Natural killer cell (primary cell): ENCODE data around the gene TMEM240. TPM values are rescaled to one million over a fixed set of nuclear protein-coding genes. Genes with fewer than 3 reads are reported as not detected.
"Not testable (repeated sequence)": the region's sequence is repeated elsewhere in the genome, so short reads cannot be mapped to it uniquely, and the experiment has no call there.

ENCODE experiments used
- ATAC-seq, 3 donors: fragments of 150-1000 bp in 2 of 3; fragments of 200-7000 bp in 1 of 3; cut with Tn5 transposase; 1 replicate in 1 of 3; 2 replicates in 2 of 3; pipeline ENCODE4 v1.10.0; 2021; ENCODE audit warnings: mild to moderate bottlenecking in 2 of 3, moderate library complexity in 2 of 3
- DNase-seq, 2 donors: peaks; one replicate each; pipeline versions ENCODE4 v3.0.0 to v3.0.0-alpha.2; 2013 to 2021; ENCODE audit warnings: mixed read lengths in 1 of 2
- H3K27ac ChIP-seq: one replicate; pipeline ENCODE4 v1.5.1; 2013; ENCODE audit warnings: mild to moderate bottlenecking, low read length
- H3K27me3 ChIP-seq: one replicate; pipeline ENCODE4 v1.6.1; 2013; ENCODE audit warnings: low read length; ENCODE audit not compliant: control insufficient read depth, insufficient read depth
- H3K36me3 ChIP-seq: one replicate; pipeline ENCODE4 v1.6.1; 2013; ENCODE audit warnings: low read length; ENCODE audit not compliant: control insufficient read depth, insufficient read depth
- H3K4me1 ChIP-seq: one replicate; pipeline ENCODE4 v1.6.1; 2013; ENCODE audit warnings: low read length; ENCODE audit not compliant: control insufficient read depth, insufficient read depth
- H3K4me3 ChIP-seq: one replicate; pipeline ENCODE4 v1.5.1; 2013; ENCODE audit warnings: low read length
- H3K9me3 ChIP-seq: one replicate; pipeline ENCODE4 v1.6.1; 2013; ENCODE audit warnings: low read length; ENCODE audit not compliant: control insufficient read depth, insufficient read depth
- H3K27ac Mint-ChIP-seq, 2 donors: one replicate each; pipeline ENCODE4 v1.8.0; 2022; ENCODE audit warnings: mild to moderate bottlenecking in 2 of 2, mixed read lengths in 2 of 2, moderate library complexity in 1 of 2
- H3K27me3 Mint-ChIP-seq, 2 donors: one replicate each; pipeline ENCODE4 v1.8.0; 2022; ENCODE audit warnings: low read depth in 2 of 2, mixed read lengths in 2 of 2
- H3K36me3 Mint-ChIP-seq: one replicate; pipeline ENCODE4 v1.8.0; 2022; ENCODE audit warnings: mixed read lengths
- H3K4me1 Mint-ChIP-seq, 2 donors: one replicate each; pipeline ENCODE4 v1.8.0; 2022; ENCODE audit warnings: mixed read lengths in 2 of 2
- H3K4me3 Mint-ChIP-seq: one replicate; pipeline ENCODE4 v1.8.0; 2022; ENCODE audit warnings: mild to moderate bottlenecking, moderate library complexity, mixed read lengths
- H3K9me3 Mint-ChIP-seq, 2 donors: one replicate each; pipeline ENCODE4 v1.8.0; 2022; ENCODE audit warnings: mixed read lengths in 2 of 2
- CTCF ChIP-seq: fragments of 200-600 bp; IDR thresholded peaks from one replicate; pipeline ENCODE4 v1.8.0; 2022; ENCODE audit warnings: antibody characterized with exemption
- WGBS: methylation state at CpG from one replicate; pipeline ENCODE4 v1.1.7; 2013; ENCODE audit warnings: missing lambda C conversion rate; ENCODE audit not compliant: insufficient coverage; 5-methylcytosine and 5-hydroxymethylcytosine counted together
- intact Hi-C: fragments of 100-400 bp; cut with micrococcal nuclease; formaldehyde crosslinking; loops from one replicate; pipeline ENCODE4 v1.14.2; 2022
- total RNA-seq, 4 donors: library from RNA; stranded (reverse); fragments of 120-200 nt in 1 of 4; gene quantifications; one replicate each; pipeline versions ENCODE4 v1.2.3 to v1.2.4, GENCODE V29; 2013 to 2022

Gene TMEM240
- total RNA-seq, 3 donors from 2014 or later (not counting 1 experiment from before 2014, with no cell fraction given) = 0.35 to 1.00 (median 0.83) TPM

GRCh38 chr1:1504777-1505365 lies 35.6 kb downstream of the TMEM240 start:
- peak overlapping the region; percentile 22 for H3K4me3 ChIP-seq
- H3K27ac Mint-ChIP-seq = peak overlapping the region; percentile 93 to 95
- 43% methylated on average over 14 of the region's 16 CpGs for WGBS
- H3K9me3 Mint-ChIP-seq, H3K27me3 Mint-ChIP-seq, H3K9me3 ChIP-seq, H3K27me3 ChIP-seq, H3K36me3 ChIP-seq, H3K36me3 Mint-ChIP-seq, intact Hi-C loops: not testable (repeated sequence)
- DNase-seq (peak; percentile 63 to 77), ATAC-seq (peak; percentile 50 to 73 (median 61))
- H3K27ac ChIP-seq = peak overlapping the region; percentile 85
- TF ChIP-seq CTCF = peak; percentile 62
- H3K4me3 Mint-ChIP-seq = peak overlapping the region; percentile 91
- H3K4me1 Mint-ChIP-seq = peaks cover 12 to 14% of the 10 kb centered on the region in 2 donors
- peaks cover 13% of the 10 kb centered on the region for H3K4me1 ChIP-seq

GRCh38 chr1:1495461-1495975 lies 44.9 kb downstream of the TMEM240 start:
- WGBS = 96% methylated on average over 16 of the region's 18 CpGs
- H3K27me3 Mint-ChIP-seq, H3K27ac Mint-ChIP-seq, H3K9me3 Mint-ChIP-seq, H3K9me3 ChIP-seq, DNase-seq, H3K4me1 ChIP-seq, H3K4me1 Mint-ChIP-seq, H3K4me3 ChIP-seq, H3K4me3 Mint-ChIP-seq, H3K36me3 ChIP-seq, H3K27ac ChIP-seq, H3K27me3 ChIP-seq, intact Hi-C loops: not testable (repeated sequence)
- H3K36me3 Mint-ChIP-seq = peaks cover 11% of the 10 kb centered on the region
- ATAC-seq = peak in 1 of 3 donors; percentile 13

GRCh38 chr1:1494311-1494710 lies 46.1 kb downstream of the TMEM240 start:
- H3K27ac Mint-ChIP-seq, H3K9me3 ChIP-seq, H3K4me1 Mint-ChIP-seq, H3K4me3 Mint-ChIP-seq, H3K4me1 ChIP-seq, H3K4me3 ChIP-seq, H3K27me3 ChIP-seq, H3K27me3 Mint-ChIP-seq, H3K27ac ChIP-seq, H3K9me3 Mint-ChIP-seq, DNase-seq, intact Hi-C loops: not testable (repeated sequence)
- WGBS = 92% methylated on average over 21 of the region's 22 CpGs
- ATAC-seq = peak in 1 of 3 donors; percentile 5
- peaks cover 16% of the 10 kb centered on the region for H3K36me3 ChIP-seq
- H3K36me3 Mint-ChIP-seq = peaks cover 11% of the 10 kb centered on the region

- DNase-seq (no peak), ATAC-seq (no peak)
- peaks cover 0 to 6% of the 10 kb centered on the region in 2 donors for H3K9me3 Mint-ChIP-seq
- H3K4me3 Mint-ChIP-seq = no peak overlapping the region
- no peaks in the 10 kb centered on the region for H3K4me1 ChIP-seq
- intact Hi-C loops = no loop called here
- peaks cover 11% of the 10 kb centered on the region for H3K36me3 Mint-ChIP-seq
- H3K36me3 ChIP-seq = peaks cover 20% of the 10 kb centered on the region
- H3K27me3 Mint-ChIP-seq = no peaks in the 10 kb centered on the region
- no peak for TF ChIP-seq CTCF
- no peak overlapping the region for H3K4me3 ChIP-seq
- no peaks in the 10 kb centered on the region for H3K27me3 ChIP-seq
- H3K4me1 Mint-ChIP-seq = no peaks in the 10 kb centered on the region
- no peak overlapping the region for H3K27ac Mint-ChIP-seq
- no peaks in the 10 kb centered on the region for H3K9me3 ChIP-seq
- WGBS = over 99% methylated on average over 10 of the region's 10 CpGs
- no peak overlapping the region for H3K27ac ChIP-seq
These were observed 48.8 kb downstream of the TMEM240 start for GRCh38 chr1:1491601-1492000.
